OCI-LY7 (cell line): ENCODE data around the gene MIAT. TPM values are rescaled to one million over a fixed set of nuclear protein-coding genes. Genes with fewer than 3 reads are reported as not detected.

Experiments
- BruUV-seq: library from RNA; stranded (reverse); fragments of 400-500 nt; replicated peaks from 2 replicates; lab custom pipeline; 2021; lab: Mats Ljungman, UMichigan
- CTCF ChIA-PET: fragments of 300-600 bp; sonication (Branson Sonifier 250); formaldehyde crosslinking; loops from one replicate; lab custom pipeline; 2022; ENCODE audit warnings: antibody characterized with exemption; ENCODE audit not compliant: unreplicated experiment; lab: Charles Lee
- POLR2A ChIA-PET: fragments of 300-600 bp; sonication (Branson Sonifier 250); formaldehyde crosslinking; loops from one replicate; lab custom pipeline; 2022; ENCODE audit warnings: antibody characterized with exemption; lab: Charles Lee
- DNase-seq: peaks from one replicate; pipeline ENCODE4 v3.0.0-alpha.2; 2015; ENCODE audit warnings: low spot score
- H2AFZ ChIP-seq: fragments of 200-600 bp; sonication (generic), shearing (Covaris generic); 2 replicates; pipeline ENCODE4 v1.6.1; 2014; ENCODE audit warnings: mild to moderate bottlenecking, antibody characterized with exemption, low read length, moderate library complexity
- H3K27ac ChIP-seq: fragments of 200-600 bp; sonication (generic); 2 replicates; pipeline ENCODE4 v1.5.1; 2014; ENCODE audit warnings: mixed run types, low read depth, mild to moderate bottlenecking, moderate library complexity, low read length, inconsistent platforms; ENCODE audit not compliant: poor library complexity, severe bottlenecking
- H3K36me3 ChIP-seq: fragments of 200-600 bp; sonication (generic); 2 replicates; pipeline ENCODE4 v1.6.1; 2014; ENCODE audit warnings: mild to moderate bottlenecking, antibody characterized with exemption, low read length, moderate library complexity, mixed read lengths; ENCODE audit not compliant: insufficient read depth
- H3K4me1 ChIP-seq: fragments of 200-600 bp; sonication (generic); 2 replicates; pipeline ENCODE4 v1.5.1; 2014; ENCODE audit warnings: mild to moderate bottlenecking, low read length; ENCODE audit not compliant: insufficient read depth, poor library complexity, severe bottlenecking
- H3K4me2 ChIP-seq: fragments of 200-600 bp; sonication (generic); 2 replicates; pipeline ENCODE4 v1.6.1; 2014; ENCODE audit warnings: mild to moderate bottlenecking, low read length
- H3K4me3 ChIP-seq: fragments of 200-600 bp; sonication (generic); 2 replicates; pipeline ENCODE4 v1.5.1; 2014; ENCODE audit warnings: mild to moderate bottlenecking, low read depth, low read length; ENCODE audit not compliant: poor library complexity, severe bottlenecking
- H3K79me2 ChIP-seq: fragments of 200-600 bp; sonication (generic); 2 replicates; pipeline ENCODE4 v1.6.1; 2016; ENCODE audit warnings: low read depth, mild to moderate bottlenecking, low read length, moderate library complexity, mixed read lengths; ENCODE audit not compliant: insufficient read depth
- H3K9me2 ChIP-seq: fragments of 200-600 bp; sonication (generic); 2 replicates; pipeline ENCODE4 v1.6.1; 2016; ENCODE audit warnings: mild to moderate bottlenecking, low read length, mixed read lengths; ENCODE audit not compliant: insufficient read depth
- H3K9me3 ChIP-seq: fragments of 200-600 bp; sonication (generic); 2 replicates; pipeline ENCODE4 v1.6.1; 2014; ENCODE audit warnings: mild to moderate bottlenecking, mixed run types, low read length, mixed read lengths
- H4K20me1 ChIP-seq: fragments of 200-600 bp; sonication (generic); 2 replicates; pipeline ENCODE4 v1.6.1; 2014; ENCODE audit warnings: mild to moderate bottlenecking, antibody characterized with exemption, low read length, moderate library complexity, mixed read lengths; ENCODE audit not compliant: insufficient read depth
- CTCF ChIP-seq: fragments of 200-600 bp; sonication (generic); conservative IDR thresholded peaks from 2 replicates; pipeline ENCODE4 v1.5.1; 2014; ENCODE audit warnings: mild to moderate bottlenecking, antibody characterized with exemption, low read length, moderate library complexity, mixed read lengths
- EZH2phosphoT487 ChIP-seq: fragments of 200-600 bp; sonication (generic); IDR thresholded peaks from 2 replicates; pipeline ENCODE4 v1.6.1; 2018; ENCODE audit warnings: low read depth, borderline replicate concordance, mild to moderate bottlenecking, mixed run types, antibody characterized with exemption, low read length, moderate library complexity, mixed read lengths
- intact Hi-C: fragments of 100-400 bp; cut with micrococcal nuclease; formaldehyde crosslinking; loops from one replicate; pipeline ENCODE4 v1.10.0; 2022; ENCODE audit not compliant: unreplicated experiment
- total RNA-seq, 2 experiments: library from RNA; depleted of rRNA in 1 of 2; stranded (reverse); fragments of >200 nt in 1 of 2; shearing (Covaris generic) in 1 of 2; gene quantifications; 2 replicates each; pipeline ENCODE4 v1.2.3, GENCODE V29; 2014 to 2022

The MIAT gene
- total RNA-seq, 2 experiments from 2014 or later, result 4.1 to 8.7 TPM

GRCh38 chr22:26709617-26710390 is 52.4 kb downstream of the MIAT start:
- ChIA-PET CTCF (no interaction called here), POLR2A (interaction anchor here (0.6 to 0.7 kb wide), 2 partner anchors 279 to 292 kb away, joined by 3 read pairs; no protein-coding TSS in a partner anchor)
- Histone ChIP-seq H4K20me1 (no peaks in the 10 kb centered on the region), H3K9me3 (peaks cover 5% of the 10 kb centered on the region; the same call in 1 of the 2 replicates), H3K4me1 (peaks cover 9% of the 10 kb centered on the region), H3K4me3 (no peak overlapping the region), H3K27ac (no peak overlapping the region), H3K79me2 (no peaks in the 10 kb centered on the region), H3K36me3 (peaks cover 18% of the 10 kb centered on the region), H2AFZ (no peak overlapping the region), H3K9me2 (no peaks in the 10 kb centered on the region), H3K4me2 (no peak overlapping the region)
- intact Hi-C loops, result no loop called here
- TF ChIP-seq EZH2phosphoT487, result no peak
- no peak for TF ChIP-seq CTCF
- no peak for DNase-seq
- no TSS peak for BruUV-seq

- POLR2A ChIA-PET, result interaction anchor here (0.7 kb wide), 1 partner anchor 242 kb away, joined by 3 read pairs; no protein-coding TSS in a partner anchor
- H4K20me1 ChIP-seq, result no peaks in the 10 kb centered on the region
- no TSS peak for BruUV-seq
- CTCF ChIA-PET, result no interaction called here
- peaks cover 18% of the 10 kb centered on the region for H3K36me3 ChIP-seq
- H2AFZ ChIP-seq, result no peak overlapping the region
- H3K79me2 ChIP-seq, result no peaks in the 10 kb centered on the region
- H3K9me3 ChIP-seq, result peaks cover 5% of the 10 kb centered on the region; the same call in 1 of the 2 replicates
- TF ChIP-seq EZH2phosphoT487 (no peak), CTCF (no peak)
- no peak overlapping the region for H3K4me3 ChIP-seq
- no peaks in the 10 kb centered on the region for H3K4me1 ChIP-seq
- no peak overlapping the region for H3K27ac ChIP-seq
- no peak overlapping the region for H3K4me2 ChIP-seq
- intact Hi-C loops, result no loop called here
- DNase-seq, result peak; percentile 14
- no peaks in the 10 kb centered on the region for H3K9me2 ChIP-seq
Observed at GRCh38 chr22:26711205-26711963, 54.0 kb downstream of the MIAT start.
